HepG2 (cell line): ENCODE results near the gene PDE4D. TPM values are rescaled to one million over a fixed set of nuclear protein-coding genes. Genes with fewer than 3 reads are reported as not detected.
A peak's percentile ranks its signal among the peaks of the same experiment; 100 is the strongest.

ENCODE experiments used
- ARHGAP35 ChIP-seq: sonication (generic); formaldehyde crosslinking; IDR thresholded peaks from 2 replicates; pipeline ENCODE4 v1.9.0; 2022; ENCODE audit warnings: mild to moderate bottlenecking, inconsistent platforms, moderate library complexity, missing genetic modification reagents, borderline replicate concordance
- ATF1 ChIP-seq: IDR thresholded peaks from 2 replicates; pipeline ENCODE4 v1.6.1; 2016; ENCODE audit warnings: mild to moderate bottlenecking, control low read depth
- KDM5B ChIP-seq: sonication (generic); formaldehyde crosslinking; IDR thresholded peaks from 2 replicates; pipeline ENCODE4 v1.4.0; 2020; ENCODE audit warnings: missing genetic modification reagents, mild to moderate bottlenecking, borderline replicate concordance
- NFKBIZ ChIP-seq: IDR thresholded peaks from 2 replicates; pipeline ENCODE4 v1.6.1; 2018; ENCODE audit warnings: missing genetic modification reagents, missing compliant biosample characterization
- NR2C2 ChIP-seq: sonication (generic); formaldehyde crosslinking; IDR thresholded peaks from 2 replicates; pipeline ENCODE4 v1.4.0; 2020; ENCODE audit warnings: missing genetic modification reagents, mild to moderate bottlenecking, moderate library complexity, borderline replicate concordance
- U2AF1 ChIP-seq: fragments of 200-400 bp; formaldehyde crosslinking; optimal IDR thresholded peaks from 2 replicates; pipeline ENCODE3; 2017; ENCODE audit warnings: mild to moderate bottlenecking, low read depth, low read length
- ZNF563 ChIP-seq: sonication (generic); formaldehyde crosslinking; IDR thresholded peaks from 2 replicates; pipeline ENCODE4 v1.8.0; 2022; ENCODE audit warnings: mild to moderate bottlenecking, moderate library complexity, missing genetic modification reagents
- ZNF879 ChIP-seq: sonication (generic); formaldehyde crosslinking; IDR thresholded peaks from 2 replicates; pipeline ENCODE4 v1.8.1; 2023; ENCODE audit warnings: missing genetic modification reagents
- polyA plus RNA-seq, 8 experiments: library from polyadenylated mRNA; depleted of rRNA in 3 of 8; stranded (reverse) in 7 of 8; unstranded in 1 of 8; fragments of >200 nt; fragmentation: Illumina TruSeq in 4 of 8; extraction: Trizol in 4 of 8; gene quantifications; 2 replicates each; pipeline versions ENCODE4 v1.2.1 to v1.2.3, GENCODE V29; 2011 to 2016; ENCODE audit warnings: low read depth in 4 of 8, missing spikeins in 1 of 8, mixed read lengths in 1 of 8; ENCODE audit not compliant: insufficient read depth in 1 of 8
- total RNA-seq, 5 experiments: library from RNA; depleted of rRNA; stranded (reverse); fragments of >200 nt; fragmentation: Illumina TruSeq; extraction: Trizol; gene quantifications; 2 replicates each; pipeline ENCODE4 v1.2.3, GENCODE V29; 2016; ENCODE audit warnings: low read depth in 1 of 5
- TF ChIP-seq, protein P1 (sequence below): sonication (generic); formaldehyde crosslinking; IDR thresholded peaks from 2 replicates; pipeline ENCODE4 v1.5.1; 2020; ENCODE audit warnings: missing genetic modification reagents, mild to moderate bottlenecking, borderline replicate concordance
- TF ChIP-seq, protein P2 (sequence below): sonication (generic); formaldehyde crosslinking; IDR thresholded peaks from 2 replicates; pipeline ENCODE4 v1.4.0; 2020; ENCODE audit warnings: missing genetic modification reagents
- TF ChIP-seq, protein P3 (sequence below): sonication (generic); formaldehyde crosslinking; IDR thresholded peaks from 2 replicates; pipeline ENCODE4 v1.5.1; 2020; ENCODE audit warnings: missing genetic modification reagents, mild to moderate bottlenecking, borderline replicate concordance
- TF ChIP-seq, protein P4 (sequence below), 2 experiments: sonication (generic) in 1 of 2; formaldehyde crosslinking in 1 of 2; IDR thresholded peaks; 2 replicates each; pipeline versions ENCODE4 v1.4.0 to v1.6.1; 2016 to 2020; ENCODE audit warnings: borderline replicate concordance in 1 of 2, low read depth in 1 of 2, mild to moderate bottlenecking in 1 of 2, missing genetic modification reagents in 1 of 2
- TF ChIP-seq, protein P5 (sequence below): sonication (generic); formaldehyde crosslinking; IDR thresholded peaks from 2 replicates; pipeline ENCODE4 v1.8.0; 2022; ENCODE audit warnings: mild to moderate bottlenecking, missing genetic modification reagents
- TF ChIP-seq, protein P6 (sequence below): sonication (generic); formaldehyde crosslinking; IDR thresholded peaks from 2 replicates; pipeline ENCODE4 v1.4.0; 2020; ENCODE audit warnings: mild to moderate bottlenecking, missing genetic modification reagents
- TF ChIP-seq, protein P7 (sequence below): sonication (generic); formaldehyde crosslinking; IDR thresholded peaks from 2 replicates; pipeline ENCODE4 v1.8.0; 2022; ENCODE audit warnings: missing genetic modification reagents, low read depth, mild to moderate bottlenecking, borderline replicate concordance

The PDE4D gene
- total and polyA plus RNA-seq, 2 of the 13 experiments (the other 11 are each of a cell fraction or from before 2014, with no cell fraction given), result 7.0 to 12.2 TPM

DNA sequence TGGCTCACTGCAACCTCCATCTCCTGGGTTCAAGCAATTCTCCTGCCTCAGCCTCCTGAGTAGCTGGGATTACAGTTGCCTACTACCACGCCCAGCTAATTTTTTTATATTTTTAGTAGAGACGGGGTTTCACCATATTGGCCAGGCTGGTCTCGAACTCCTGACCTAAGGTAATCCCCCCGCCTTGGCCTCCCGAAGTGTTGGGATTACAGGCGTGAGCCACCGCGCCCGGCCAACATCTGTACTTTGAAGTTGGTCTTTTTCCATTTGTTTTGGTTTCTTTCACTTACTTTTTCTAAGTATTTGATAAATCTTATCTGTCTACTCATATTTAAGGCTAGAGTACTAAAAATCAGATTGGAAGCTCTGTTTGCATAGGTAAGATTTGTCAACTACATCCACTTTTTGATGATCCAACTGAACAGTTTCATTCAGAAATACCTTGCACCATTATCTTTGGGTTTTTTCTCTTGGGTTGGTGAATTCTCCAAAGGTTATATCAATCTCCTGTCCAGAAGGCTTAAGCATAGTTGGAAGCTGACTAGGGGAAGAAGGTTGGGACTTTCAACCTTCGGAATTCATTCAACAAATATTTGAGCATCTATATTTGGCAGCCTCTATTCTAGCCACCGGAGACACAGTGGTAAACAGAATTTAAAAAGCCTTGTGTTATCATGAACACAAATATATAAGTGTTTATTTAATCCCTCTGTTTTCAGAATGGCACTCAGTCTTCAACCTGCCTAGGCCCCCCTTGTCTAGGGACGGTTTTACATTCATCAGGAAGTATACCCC is 821.6 kb downstream of the PDE4D start (continued):
- TF ChIP-seq, protein P1, sequence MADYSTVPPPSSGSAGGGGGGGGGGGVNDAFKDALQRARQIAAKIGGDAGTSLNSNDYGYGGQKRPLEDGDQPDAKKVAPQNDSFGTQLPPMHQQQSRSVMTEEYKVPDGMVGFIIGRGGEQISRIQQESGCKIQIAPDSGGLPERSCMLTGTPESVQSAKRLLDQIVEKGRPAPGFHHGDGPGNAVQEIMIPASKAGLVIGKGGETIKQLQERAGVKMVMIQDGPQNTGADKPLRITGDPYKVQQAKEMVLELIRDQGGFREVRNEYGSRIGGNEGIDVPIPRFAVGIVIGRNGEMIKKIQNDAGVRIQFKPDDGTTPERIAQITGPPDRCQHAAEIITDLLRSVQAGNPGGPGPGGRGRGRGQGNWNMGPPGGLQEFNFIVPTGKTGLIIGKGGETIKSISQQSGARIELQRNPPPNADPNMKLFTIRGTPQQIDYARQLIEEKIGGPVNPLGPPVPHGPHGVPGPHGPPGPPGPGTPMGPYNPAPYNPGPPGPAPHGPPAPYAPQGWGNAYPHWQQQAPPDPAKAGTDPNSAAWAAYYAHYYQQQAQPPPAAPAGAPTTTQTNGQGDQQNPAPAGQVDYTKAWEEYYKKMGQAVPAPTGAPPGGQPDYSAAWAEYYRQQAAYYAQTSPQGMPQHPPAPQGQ (CRISPR knock-in tag), result no peak
- TF ChIP-seq, protein P2, sequence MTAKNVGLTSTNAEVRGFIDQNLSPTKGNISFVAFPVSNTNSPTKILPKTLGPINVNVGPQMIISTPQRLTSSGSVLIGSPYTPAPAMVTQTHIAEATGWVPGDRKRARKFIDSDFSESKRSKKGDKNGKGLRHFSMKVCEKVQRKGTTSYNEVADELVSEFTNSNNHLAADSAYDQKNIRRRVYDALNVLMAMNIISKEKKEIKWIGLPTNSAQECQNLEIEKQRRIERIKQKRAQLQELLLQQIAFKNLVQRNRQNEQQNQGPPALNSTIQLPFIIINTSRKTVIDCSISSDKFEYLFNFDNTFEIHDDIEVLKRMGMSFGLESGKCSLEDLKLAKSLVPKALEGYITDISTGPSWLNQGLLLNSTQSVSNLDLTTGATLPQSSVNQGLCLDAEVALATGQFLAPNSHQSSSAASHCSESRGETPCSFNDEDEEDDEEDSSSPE (CRISPR knock-in tag), result 0 out of 2 replicates have a peak, but pooled peaks have one; percentile 24
- TF ChIP-seq, protein P3, sequence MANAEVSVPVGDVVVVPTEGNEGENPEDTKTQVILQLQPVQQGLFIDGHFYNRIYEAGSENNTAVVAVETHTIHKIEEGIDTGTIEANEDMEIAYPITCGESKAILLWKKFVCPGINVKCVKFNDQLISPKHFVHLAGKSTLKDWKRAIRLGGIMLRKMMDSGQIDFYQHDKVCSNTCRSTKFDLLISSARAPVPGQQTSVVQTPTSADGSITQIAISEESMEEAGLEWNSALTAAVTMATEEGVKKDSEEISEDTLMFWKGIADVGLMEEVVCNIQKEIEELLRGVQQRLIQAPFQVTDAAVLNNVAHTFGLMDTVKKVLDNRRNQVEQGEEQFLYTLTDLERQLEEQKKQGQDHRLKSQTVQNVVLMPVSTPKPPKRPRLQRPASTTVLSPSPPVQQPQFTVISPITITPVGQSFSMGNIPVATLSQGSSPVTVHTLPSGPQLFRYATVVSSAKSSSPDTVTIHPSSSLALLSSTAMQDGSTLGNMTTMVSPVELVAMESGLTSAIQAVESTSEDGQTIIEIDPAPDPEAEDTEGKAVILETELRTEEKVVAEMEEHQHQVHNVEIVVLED, result no peak
- TF ChIP-seq, protein P4, sequence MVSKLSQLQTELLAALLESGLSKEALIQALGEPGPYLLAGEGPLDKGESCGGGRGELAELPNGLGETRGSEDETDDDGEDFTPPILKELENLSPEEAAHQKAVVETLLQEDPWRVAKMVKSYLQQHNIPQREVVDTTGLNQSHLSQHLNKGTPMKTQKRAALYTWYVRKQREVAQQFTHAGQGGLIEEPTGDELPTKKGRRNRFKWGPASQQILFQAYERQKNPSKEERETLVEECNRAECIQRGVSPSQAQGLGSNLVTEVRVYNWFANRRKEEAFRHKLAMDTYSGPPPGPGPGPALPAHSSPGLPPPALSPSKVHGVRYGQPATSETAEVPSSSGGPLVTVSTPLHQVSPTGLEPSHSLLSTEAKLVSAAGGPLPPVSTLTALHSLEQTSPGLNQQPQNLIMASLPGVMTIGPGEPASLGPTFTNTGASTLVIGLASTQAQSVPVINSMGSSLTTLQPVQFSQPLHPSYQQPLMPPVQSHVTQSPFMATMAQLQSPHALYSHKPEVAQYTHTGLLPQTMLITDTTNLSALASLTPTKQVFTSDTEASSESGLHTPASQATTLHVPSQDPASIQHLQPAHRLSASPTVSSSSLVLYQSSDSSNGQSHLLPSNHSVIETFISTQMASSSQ (IDR thresholded peaks at IDR 0.05; ENCODE audit: low read depth), result no peak
- TF ChIP-seq, protein P4 (CRISPR knock-in tag; IDR thresholded peaks at IDR 0.05; ENCODE audit: borderline replicate concordance), result peak; percentile 81; the same call in 1 of the 2 replicates
- TF ChIP-seq ATF1 (CRISPR knock-in tag) (peak; percentile 60; the same call in 1 of the 2 replicates), ZNF563 (CRISPR knock-in tag) (no peak), ARHGAP35 (CRISPR knock-in tag) (no peak), KDM5B (CRISPR knock-in tag) (no peak), U2AF1 (no peak), NFKBIZ (CRISPR knock-in tag) (no peak), ZNF879 (CRISPR knock-in tag) (no peak), NR2C2 (CRISPR knock-in tag) (no peak)
- TF ChIP-seq, protein P5, sequence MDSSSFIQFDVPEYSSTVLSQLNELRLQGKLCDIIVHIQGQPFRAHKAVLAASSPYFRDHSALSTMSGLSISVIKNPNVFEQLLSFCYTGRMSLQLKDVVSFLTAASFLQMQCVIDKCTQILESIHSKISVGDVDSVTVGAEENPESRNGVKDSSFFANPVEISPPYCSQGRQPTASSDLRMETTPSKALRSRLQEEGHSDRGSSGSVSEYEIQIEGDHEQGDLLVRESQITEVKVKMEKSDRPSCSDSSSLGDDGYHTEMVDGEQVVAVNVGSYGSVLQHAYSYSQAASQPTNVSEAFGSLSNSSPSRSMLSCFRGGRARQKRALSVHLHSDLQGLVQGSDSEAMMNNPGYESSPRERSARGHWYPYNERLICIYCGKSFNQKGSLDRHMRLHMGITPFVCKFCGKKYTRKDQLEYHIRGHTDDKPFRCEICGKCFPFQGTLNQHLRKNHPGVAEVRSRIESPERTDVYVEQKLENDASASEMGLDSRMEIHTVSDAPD (CRISPR knock-in tag), result no peak
- TF ChIP-seq, protein P6, sequence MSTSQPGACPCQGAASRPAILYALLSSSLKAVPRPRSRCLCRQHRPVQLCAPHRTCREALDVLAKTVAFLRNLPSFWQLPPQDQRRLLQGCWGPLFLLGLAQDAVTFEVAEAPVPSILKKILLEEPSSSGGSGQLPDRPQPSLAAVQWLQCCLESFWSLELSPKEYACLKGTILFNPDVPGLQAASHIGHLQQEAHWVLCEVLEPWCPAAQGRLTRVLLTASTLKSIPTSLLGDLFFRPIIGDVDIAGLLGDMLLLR, result no peak
- TF ChIP-seq, protein P7, sequence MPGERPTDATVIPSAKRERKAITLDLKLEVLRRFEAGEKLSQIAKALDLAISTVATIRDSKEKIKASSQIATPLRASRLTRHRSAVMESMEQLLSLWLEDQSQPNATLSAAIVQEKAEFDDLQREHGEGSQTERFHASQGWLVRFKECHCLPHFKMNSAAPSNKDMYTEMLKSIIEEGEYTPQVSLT (CRISPR knock-in tag), result no peak
